GM21515 (cell line): ENCODE measurements around the gene CCNL1.
A peak's percentile ranks its signal among the peaks of the same experiment; 100 is the strongest.
"Not testable (repeated sequence)": the region's sequence is repeated elsewhere in the genome, so short reads cannot be mapped to it uniquely, and the experiment has no call there.

ENCODE experiments used
- ATAC-seq: cut with Tn5 transposase; IDR thresholded peaks from one replicate; pipeline ENCODE4 v1.9.1; 2021; ENCODE audit not compliant: unreplicated experiment

The CCNL1 gene

DNA sequence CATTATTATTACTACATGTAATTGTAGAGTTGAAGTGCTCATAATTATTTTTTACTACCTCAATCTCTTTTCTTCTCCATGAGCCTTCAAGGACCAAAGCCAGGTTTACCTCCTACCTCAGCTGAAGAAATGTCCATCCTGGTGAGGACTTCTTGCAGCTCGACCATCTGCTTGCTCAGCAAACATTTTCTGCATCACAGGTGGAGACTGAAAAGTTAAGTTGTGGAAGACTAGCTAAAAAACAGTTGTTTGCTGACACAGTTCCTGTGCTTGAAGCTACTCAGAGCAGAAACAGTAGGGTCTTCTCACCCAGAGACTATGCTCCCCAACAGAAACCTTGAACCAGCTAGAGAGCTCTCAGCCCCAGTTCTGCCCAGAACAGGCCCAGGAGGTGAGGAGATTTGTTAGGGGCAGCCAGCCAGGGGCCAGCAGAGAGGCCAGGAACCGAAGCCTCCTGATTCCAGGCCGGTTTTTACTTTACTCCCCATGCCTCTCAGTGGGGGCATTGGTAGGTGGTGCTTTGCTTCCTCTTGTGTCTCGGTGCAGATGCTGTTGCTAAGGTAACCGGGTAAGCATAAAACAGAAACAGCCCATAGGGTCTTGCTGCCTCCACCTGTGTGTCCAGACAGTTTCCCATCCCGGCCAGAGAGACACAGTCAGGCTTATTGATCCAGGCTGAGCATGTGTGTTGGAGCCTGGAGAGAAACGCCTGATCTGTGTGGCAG is 54.9 kb downstream of the CCNL1 start:
- ATAC-seq: peak; percentile 65

DNA sequence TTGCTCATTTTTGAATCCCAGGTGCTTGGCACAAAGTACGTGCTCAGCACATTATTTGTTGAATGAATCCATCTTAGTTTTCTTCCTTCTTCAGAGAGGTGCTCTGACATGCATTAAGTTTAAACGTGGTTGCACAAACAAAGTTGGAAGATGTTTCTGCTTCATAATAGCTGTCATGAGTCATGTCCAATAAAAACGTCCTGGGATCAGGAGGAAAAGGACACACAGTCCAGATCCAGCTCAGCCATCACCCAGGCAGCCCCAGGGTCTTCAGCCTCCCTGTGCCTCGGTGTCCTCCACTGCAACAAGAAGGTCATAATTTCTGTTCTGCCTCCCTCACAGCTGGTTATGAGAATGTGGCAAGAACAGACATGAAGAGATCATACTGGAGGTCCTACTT is 55.4 kb downstream of the CCNL1 start:
- ATAC-seq: no peak

DNA sequence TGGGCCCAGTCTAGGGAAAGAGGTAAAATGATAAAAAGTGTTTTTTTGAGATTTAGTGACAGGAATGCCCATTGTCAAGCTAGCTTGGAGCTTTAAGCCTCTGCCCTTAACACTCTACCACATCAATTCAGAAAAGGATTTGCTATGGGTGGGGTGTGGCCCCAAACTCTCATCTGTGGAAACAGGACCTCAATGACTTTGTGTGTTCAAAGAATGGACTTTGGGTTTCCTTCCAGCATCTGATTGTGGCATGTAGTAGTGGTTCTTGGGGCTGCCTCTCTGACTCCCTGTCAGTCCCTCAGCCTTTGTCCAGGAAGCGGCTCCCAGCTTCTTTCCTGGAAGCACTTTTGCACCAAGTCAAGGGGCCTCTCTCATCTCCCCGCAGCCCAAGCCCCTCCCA is 56.1 kb downstream of the CCNL1 start:
- ATAC-seq: peak; percentile 14

DNA sequence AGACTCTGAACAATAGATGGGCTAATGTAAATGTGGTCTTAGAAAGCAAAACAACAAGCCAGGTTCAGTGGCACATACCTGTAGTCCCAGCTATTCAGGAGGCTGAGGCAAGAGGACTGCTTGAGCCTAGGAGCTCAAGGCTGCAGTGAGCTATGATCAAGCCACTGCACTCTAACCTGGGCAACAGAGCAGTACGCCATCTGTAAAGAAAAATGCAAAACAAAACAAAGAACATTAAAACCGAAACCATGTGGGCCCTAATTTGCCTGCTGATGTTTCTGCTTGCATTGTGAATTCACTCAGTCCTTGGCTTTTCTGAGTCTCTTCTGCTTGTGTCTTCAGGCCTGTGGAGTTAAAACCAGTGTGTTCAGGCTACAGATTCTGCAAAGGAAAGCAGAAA is 56.7 kb downstream of the CCNL1 start:
- ATAC-seq: peak; percentile 89

DNA sequence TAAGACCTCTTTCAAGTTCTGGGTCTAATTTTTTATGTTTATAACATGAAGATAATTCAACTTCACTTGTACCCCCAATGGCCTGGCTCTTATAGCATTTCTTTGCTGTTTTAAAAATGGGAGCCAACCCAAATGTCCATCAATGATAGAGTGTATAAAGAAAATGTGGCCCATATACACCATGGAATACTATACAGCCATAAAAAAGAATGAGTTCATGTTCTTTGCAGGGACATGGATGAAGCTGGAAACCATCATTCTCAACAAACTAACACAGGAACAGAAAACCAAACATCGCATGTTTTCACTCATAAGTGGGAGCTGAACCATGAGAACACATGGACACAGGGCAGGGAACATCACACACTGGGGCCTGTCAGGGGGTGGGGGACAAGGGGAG is 57.4 kb downstream of the CCNL1 start:
- not testable (repeated sequence) for ATAC-seq

DNA sequence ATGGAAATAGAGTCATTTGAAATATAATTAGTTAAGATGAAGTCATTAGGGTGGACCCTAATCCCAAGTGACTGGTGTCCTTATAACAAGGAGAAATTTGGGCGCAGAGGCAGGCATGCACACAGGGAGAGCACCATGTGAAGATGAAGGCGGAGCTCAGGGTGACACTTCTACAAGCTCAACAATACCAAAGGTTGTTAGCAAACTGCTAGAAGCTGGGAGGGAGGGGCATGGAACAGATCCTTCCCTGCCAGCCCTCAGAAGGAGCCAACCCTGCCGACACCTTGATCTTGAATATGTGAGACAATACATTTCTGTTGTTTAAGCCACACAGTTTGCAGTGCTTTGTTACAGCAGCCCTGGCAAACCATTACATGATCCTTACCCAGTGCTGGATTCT is 57.8 kb downstream of the CCNL1 start:
- ATAC-seq: no peak

DNA sequence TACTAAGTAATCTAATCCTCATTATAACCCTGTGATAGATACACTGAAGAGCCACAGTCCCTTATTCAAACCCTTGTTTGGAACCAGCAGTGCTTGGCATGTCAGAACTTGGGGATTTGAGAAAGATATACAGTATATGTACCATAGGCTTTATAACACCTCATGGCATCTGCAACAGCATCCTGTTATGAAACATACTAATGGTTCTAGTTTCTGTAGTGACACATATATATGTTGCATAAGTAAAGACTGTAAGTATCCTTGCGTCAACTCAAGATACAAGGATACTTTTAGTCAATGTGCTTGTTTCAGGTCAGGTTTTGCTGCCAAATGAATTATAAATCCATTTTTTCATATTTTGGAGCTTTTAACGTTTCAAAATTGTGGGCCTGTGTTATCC is 58.5 kb downstream of the CCNL1 start:
- ATAC-seq: no peak

DNA sequence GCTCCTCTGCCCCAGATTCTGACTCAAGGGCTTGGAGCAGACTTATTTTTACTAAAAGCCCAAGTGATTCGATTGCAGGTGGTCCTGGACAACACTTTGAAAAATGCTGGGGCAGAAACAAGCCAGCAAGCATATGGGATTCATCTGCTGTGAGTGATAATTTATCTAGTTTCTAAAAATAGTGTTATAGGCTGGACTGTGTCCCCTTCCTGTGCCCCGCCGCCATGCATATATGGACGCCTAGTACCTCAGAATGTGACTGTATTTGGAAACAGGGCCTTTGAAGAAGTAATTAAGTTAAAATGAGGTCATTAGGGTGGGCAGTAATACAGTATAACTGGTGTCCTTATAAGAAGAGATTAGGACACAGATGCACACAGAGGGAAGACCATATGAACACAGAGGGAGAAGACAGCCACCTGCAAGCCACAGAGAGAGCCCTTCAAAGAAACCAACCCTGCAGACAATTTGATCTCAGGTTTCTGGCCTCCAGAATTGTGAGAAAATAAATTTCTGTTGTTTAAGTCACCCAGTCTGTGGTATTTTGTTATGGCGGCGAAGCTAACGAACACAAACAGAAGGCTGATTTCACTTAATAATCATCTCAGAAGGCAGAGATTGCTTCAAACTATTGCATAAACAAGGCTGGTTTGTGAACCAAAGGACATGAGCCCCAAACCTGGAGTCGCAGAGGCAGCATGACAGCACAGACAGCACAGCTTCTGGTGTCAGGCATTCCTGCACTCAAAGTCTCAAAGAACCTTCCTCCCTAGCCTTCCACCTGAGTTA is 59.1 kb downstream of the CCNL1 start:
- no peak for ATAC-seq

DNA sequence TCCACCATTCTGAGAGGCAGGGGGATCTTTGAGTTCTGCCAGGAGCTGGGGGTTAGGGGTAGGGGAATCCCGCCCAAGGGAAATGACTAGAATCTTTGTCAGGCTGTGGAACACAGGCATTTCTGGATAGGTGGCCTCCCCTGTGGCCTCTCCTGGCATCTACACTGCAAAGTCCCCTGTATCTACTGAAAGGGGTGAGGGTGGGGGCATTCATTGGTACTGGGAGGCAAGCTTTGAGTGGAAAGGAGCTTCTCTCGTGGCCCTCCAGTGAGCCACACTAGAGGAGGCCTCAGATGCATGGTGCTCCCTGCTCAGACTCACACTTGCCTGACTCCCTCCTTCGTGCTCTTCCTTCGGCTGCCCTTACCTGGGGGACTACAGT is 59.9 kb downstream of the CCNL1 start:
- no peak for ATAC-seq

DNA sequence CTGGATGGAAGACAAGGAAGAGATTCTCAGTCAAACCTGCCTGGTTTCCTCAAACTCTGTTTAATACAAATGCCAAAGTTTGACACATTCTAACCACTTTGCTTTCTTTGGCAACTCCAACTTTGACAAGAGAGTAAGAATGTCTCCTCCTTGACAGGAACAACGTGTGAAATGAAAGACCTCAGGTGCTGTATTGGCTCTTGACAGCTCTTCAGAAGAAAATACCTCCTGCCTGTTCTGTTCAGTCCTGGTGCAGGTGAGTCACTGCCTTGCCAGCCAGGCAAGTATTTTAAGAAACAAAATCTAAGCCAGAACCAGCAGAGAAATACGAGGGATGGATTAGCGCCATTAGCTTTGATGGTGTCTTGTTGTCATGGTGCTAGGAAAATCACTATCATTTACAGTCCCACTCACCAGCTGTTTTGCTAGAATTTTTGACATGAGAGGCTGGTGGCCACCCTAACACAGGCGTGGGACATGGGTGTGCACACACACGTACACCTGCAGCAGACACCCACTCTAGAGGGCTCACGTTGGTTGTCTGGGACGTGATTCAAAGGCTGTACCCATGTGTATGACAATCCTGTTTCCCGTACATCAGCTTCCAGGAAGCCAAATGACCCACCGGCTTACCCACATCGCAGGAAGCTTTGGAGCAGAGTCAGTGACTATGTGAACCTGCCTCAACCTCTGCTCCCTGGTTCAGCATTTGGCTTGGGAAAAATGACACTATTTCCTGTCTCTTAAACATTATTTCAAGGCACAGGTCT is 60.4 kb downstream of the CCNL1 start:
- no peak for ATAC-seq

DNA sequence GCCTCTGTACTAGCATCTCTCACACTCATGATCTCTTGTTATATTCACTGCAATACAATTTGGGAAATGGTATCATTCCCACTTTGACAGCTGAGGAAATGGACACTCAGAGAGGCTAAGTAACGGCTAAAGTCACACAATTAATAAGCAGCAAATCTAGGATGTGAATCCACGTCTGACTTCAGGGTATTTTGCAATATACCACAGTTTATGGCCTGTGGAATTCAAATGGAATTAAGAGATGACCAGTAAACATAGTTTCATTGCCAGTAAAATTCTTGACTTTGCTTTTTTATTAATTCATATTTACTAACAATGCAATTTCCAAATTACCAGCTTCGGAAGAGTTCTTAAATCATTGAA is 61.1 kb downstream of the CCNL1 start:
- no peak for ATAC-seq

DNA sequence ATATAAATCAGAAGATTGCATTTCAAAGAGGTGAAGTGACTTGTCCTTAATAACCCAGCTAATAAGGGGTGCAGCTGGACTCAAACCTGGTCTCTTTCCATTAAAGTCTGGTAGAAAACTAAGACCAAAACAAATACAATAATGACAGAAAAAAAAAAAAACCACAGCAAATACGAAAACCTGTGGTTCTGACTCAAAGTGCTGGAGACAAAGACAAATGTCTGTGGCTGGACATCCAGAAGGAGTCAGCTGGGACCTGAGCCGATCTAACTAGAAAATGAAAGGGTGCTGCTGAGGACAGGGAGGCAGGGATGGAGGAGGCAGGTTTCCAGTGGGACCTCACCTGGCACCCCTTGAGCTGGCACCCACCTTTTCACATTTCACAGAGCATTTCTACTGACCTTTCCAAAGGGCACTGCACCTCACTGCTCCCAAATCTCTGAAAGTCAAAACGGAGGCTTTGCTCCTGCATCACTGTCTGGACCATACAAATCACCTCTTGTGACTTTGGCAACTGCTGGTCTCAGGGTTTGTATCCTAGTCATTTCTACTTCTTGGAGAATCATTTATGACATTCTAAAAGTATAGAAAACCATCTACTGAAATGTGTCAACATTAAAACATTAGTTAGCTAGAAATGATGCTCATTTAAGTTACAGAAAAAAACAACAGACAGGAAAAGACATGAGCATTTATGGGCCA is 61.7 kb downstream of the CCNL1 start:
- no peak for ATAC-seq
